Fibroblast of the aortic adventitia (primary cell): ENCODE measurements around the gene MICU1. TPM values are rescaled to one million over a fixed set of nuclear protein-coding genes. Genes with fewer than 3 reads are reported as not detected.
"Not testable (repeated sequence)": the region's sequence is repeated elsewhere in the genome, so short reads cannot be mapped to it uniquely, and the experiment has no call there.

Experiments
- DNase-seq: peaks from one replicate; pipeline ENCODE4 v3.0.0-alpha.2; 2010; ENCODE audit warnings: low read depth
- H3K4me3 ChIP-seq: 2 replicates; pipeline ENCODE4 v1.5.1; 2011; ENCODE audit warnings: low read depth, mild to moderate bottlenecking, control low read depth, low read length, moderate library complexity
- CTCF ChIP-seq: IDR thresholded peaks from 2 replicates; pipeline ENCODE4 v1.5.1; 2011; ENCODE audit warnings: mild to moderate bottlenecking, low read length, control low read depth, inconsistent platforms; ENCODE audit not compliant: insufficient read depth
- total RNA-seq: library from RNA; depleted of rRNA; stranded (reverse); fragments of >200 nt; gene quantifications from 2 replicates; pipeline ENCODE4 v1.2.3, GENCODE V29; 2012; ENCODE audit warnings: low replicate concordance

MICU1 gene
- total RNA-seq, 1 donor: 58.3 TPM

GRCh38 chr10:72445851-72446250, 180.0 kb downstream of the MICU1 start:
- TF ChIP-seq CTCF: no peak
- no peak overlapping the region for H3K4me3 ChIP-seq
- DNase-seq: peak; percentile 18

- not testable (repeated sequence) for DNase-seq, H3K4me3 ChIP-seq
Observed at GRCh38 chr10:72442969-72443368, 182.9 kb downstream of the MICU1 start.

DNA sequence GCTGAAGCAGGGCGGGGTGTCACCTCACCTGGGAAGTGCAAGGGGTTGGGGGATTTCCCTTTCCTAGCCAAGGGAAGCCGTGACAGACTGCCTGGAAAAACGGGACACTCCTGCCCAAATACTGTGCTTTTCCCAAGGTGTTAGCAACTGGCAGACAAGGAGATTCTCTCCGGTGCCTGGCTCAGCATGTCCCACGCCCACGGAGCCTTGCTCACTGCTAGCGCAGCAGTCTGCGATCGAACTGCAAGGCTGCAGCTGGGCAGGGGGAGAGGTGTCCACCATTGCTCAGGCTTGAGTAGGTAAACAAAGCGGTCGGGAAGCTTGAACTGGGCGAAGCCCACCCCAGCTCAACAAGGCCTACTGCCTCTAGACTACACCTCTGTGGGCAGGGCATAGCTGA, 190.3 kb downstream of the MICU1 start:
- H3K4me3 ChIP-seq: no peak overlapping the region
- TF ChIP-seq CTCF: no peak
- no peak for DNase-seq

DNA sequence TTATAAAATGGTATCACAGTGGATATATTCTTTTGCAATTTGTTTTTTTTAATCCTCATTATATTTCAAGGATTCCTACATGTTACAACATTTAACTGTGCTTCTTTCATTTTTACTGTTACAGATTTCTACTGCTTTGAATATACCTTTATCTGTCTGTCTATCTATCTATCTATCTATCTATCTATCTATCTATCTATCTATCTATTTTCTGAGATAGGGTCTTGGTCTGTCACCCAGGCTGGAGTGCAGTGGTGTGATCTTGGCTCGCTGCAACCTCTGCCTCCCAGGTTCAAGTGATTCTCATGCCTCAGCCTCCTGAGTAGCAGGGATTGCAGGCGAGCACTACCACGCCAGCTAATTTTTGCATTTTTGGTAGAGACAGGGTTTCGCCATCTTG, 194.9 kb downstream of the MICU1 start:
- H3K4me3 ChIP-seq, DNase-seq: not testable (repeated sequence)

GRCh38 chr10:72429931-72430330, 195.9 kb downstream of the MICU1 start:
- H3K4me3 ChIP-seq: no peak overlapping the region
- DNase-seq: no peak
- TF ChIP-seq CTCF: no peak

DNA sequence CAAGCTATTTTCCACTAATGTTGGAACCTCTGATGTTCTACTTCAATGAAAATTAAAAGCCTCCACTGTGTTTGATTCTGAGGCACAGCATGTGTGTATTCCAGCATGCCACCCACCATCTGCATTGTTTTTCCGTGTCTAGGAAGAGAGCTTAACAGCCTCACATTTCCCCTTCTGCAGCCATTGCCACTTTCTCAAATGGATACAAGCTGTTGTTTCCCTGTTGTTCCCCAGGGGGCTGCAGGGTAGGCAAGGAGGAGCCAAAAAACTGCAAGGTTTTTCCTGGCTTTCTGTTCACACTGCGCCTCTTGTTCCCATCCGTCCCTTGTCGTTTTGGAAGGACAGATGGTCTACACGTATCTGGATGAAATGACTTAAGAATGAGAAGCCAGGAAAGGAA, 198.9 kb downstream of the MICU1 start:
- no peak for TF ChIP-seq CTCF
- no peak overlapping the region for H3K4me3 ChIP-seq
- DNase-seq: no peak

- DNase-seq: peak; percentile 3
Observed at GRCh38 chr10:72425133-72425532, 200.7 kb downstream of the MICU1 start.

GRCh38 chr10:72424561-72424960, 201.3 kb downstream of the MICU1 start:
- TF ChIP-seq CTCF: no peak
- no peak overlapping the region for H3K4me3 ChIP-seq
- no peak for DNase-seq

More at GRCh38 chr10:72425133-72425532, 200.7 kb downstream of the MICU1 start:
- no peak overlapping the region for H3K4me3 ChIP-seq
- TF ChIP-seq CTCF: no peak
